GM18502 (cell line): ENCODE results near the gene PKDREJ.
"Not testable (repeated sequence)": the region's sequence is repeated elsewhere in the genome, so short reads cannot be mapped to it uniquely, and the experiment has no call there.

Source experiments
- ATAC-seq: cut with Tn5 transposase; IDR thresholded peaks from one replicate; pipeline ENCODE4 v1.9.1; 2021; ENCODE audit warnings: mild to moderate bottlenecking; ENCODE audit not compliant: unreplicated experiment, poor library complexity

The PKDREJ gene

DNA sequence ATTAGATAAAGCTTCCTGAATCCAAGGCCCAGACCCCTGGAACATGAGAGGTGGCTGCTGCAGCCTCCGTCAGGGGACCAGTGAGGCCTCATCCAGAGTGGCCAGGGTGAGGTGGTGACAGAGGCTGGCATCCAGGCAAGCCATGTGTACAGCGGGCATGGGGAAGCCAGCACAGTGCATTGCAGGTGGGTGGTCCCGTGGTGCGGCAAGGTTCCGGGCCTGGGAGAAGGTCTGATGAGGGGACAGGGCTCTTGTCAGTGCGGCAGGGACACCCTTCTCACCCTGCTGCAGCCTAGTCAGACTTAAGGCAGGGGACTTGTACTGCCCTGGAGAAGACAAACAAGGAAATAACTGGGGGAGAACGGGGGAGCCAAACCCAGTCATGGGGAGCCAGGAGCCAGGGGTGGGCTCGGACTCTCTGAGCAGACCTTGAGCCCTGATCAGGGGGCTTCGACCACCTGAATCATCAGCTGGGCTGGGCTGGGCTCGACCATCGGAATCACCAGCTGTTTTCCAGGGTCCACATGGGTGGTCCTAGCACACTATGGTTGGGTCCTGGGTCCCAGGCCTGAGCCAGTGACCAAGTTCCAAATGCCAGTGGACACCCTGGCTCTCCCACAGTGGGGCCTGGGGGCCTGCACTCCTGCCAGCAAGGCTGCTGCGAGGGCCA, 9.8 kb upstream of the PKDREJ start:
- no peak for ATAC-seq

DNA sequence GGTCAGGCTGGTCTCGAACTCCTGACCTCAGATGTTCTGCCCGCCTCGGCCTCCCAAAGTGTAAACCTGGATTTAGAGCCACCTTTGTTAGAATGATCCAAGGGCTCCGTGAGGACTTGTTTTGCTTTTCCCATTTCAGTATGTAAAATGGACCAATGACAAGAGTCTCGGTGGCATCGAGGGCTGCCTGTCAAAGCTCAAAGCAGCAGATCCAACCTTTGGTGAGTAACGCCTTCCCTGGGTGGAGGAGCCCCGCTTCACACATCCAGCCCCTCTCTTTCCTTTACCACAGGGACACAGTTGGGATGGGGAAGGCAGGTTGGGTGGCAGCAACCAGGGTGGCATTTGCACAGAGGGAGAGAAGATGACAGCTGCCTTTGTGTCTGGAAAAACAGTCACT, 9.1 kb upstream of the PKDREJ start:
- no peak for ATAC-seq

DNA sequence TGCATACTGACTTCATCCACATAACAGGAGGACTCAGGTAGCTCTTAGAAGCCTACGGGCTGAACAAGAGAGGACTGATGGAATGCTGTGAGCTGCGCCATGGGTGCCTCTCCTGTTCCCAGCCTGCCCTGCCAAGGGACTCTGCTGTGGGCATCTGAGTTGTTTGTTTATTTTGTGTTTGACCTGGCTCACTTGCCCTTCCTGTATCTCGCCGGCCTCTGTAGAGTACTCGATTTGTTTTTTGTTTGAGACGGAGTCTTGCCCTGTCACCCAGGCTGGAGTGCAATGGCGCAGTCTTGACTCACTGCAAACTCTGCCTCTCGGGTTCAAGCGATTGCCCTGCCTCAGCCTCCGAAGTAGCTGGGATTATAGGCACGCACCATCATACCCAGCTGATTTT, 6.4 kb upstream of the PKDREJ start:
- no peak for ATAC-seq

DNA sequence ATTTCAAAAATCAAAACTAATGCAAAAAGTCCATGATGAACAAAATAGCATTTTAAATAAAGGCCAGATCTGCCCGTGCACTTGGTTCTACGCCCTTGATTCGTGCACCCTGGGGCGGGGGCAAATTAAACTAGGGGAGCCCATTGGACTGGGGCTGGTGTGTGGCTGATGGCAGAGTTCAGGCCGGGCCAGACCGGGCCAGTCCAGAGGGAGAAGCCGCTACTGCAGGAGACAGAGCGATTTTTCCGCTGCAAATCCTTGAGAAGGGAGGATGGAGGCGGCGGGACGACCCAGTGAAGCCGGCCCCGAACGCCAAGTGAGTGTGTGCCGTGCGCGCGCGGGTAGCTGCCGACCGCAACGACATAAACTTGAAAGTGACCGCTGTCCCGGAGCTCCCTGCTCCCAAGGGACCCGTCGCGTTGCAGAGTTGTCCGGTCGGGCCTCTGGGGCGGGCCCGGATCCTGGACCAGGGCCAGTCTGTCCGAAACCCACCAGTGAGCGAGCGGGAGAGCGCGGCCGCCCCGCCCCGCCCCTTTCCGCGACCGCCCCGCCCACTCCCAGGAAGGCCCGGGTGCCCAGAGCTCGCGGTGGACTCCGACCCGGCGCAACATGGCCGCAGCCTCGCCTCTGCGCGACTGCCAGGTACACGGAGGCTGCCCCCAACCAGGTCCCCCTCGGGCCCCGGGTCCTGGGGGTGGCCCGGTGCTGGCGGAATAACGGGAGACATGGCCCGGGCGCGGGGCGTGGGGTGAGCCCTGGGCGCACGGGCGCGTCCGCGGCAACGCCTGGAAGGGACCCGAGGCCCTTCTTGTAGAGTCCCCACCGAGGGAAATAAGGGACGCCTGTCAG, 4.5 kb upstream of the PKDREJ start, which contains the start of gene TTC38:
Gene TTC38 (plus strand): TSS at position 578 of the 849 bp plus-strand sequence. CDS start 32 bp downstream, at position 610.
- peak; percentile 69 for ATAC-seq

DNA sequence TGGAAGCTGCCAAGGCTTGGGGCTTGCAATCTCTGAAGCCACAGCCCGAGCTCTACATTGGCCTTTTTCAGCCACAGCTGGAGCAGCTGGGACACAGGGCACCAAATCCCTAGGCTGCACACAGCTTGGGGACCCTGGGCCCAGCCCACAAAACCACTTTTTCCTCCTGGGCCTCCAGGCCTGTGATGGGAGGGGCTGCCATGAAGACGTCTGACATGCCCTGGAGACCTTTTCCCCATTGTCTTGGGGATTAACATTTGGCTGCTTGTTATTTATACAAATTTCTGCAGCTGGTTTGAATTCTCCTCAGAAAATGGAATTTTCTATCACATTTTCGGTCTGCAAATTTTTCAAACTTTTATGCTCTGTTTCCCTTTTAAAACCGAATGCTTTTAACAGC, 2.5 kb upstream of the PKDREJ start:
- not testable (repeated sequence) for ATAC-seq

DNA sequence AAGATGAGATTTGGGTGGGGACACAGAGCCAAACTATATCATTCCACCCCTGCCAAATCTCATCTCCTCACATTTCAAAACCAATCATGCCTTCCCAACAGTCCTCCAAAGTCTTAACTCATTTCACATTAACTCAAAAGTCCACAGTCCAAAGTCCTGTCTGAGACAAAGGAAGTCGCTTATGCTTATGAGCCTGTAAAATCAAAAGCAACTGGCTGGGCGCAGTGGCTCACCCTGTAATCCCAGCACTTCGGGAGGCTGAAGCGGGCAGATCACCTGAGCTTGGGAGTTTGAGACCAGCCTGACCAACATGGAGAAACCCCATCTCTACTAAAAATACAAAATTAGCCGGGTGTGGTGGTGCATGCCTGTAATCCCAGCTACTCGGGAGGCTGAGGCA, 1.4 kb upstream of the PKDREJ start:
- ATAC-seq, result not testable (repeated sequence)

DNA sequence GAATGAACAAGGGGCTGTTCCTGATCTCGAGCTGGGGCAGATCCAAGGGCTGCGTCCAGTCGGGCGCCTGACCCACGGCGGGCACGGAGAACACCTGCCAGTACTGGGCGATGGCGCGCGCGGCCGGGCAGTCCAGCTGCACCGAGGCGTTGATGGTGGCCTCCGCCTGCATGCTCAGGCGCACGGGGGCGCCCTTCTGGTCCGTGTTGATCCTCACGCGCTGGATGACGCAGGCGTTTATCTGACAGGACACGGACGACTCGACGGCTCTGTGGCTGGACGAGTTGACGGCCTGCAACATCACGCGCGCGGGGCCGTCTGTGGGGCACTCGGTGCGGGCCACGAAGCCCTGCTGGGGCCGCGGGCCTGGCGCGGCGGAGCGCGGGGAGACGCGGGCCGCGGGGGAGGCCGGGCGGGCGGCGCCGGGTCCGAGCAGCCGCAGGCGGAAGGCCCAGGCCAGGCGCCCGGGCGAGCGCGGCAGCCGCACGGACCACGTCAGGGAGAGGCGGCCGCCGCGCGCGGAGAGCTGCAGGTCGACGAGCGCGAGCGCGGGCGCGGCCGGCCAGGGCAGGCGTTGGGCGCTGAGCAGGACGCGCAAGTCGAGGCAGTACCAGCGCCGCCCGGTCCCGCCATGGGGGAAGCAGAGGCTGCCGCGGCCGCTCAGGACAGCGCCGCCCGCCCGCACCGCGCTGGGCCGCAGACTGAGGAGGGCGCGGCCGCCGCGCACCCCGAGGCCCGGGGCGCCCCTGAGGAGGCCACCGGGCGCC, 511 bp downstream of the PKDREJ start:
- no peak for ATAC-seq

DNA sequence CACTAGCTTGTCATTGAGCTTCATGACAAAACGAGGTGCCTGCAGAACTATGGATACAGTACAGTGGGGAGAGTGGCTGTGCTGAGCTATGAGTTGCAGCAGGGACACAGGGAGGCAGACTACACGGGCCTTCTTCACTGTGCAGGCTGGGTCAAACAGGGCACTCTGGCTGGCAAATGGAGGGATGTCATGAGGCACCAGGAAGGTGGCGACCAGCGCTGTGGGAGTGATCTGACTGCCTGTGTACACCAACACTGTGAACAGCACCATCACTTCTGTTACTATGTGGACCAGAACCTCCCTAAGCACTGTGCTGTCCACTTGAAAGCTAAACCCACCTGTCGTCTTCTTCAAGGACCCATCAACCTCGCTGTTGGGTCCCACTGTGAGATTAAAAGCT, 3.1 kb downstream of the PKDREJ start:
- ATAC-seq, result no peak

DNA sequence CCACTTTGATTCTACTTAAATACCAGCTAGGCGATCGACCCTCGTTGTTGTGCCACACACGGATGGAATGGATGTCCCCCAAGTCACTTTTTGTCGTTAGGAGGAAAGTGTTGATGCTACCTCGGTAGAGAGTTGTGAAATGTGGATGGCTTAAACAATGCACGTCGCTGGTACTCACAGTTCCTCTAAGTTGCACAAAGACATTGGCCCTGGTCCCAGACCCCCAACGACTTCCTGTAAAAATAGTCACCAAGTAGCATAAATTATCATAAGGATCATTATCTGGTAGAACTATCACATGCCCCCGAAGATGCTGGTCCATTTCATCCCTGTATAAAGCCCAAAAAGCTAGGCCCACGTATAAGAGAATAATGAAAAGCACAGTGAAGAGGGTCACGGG, 3.8 kb downstream of the PKDREJ start:
- no peak for ATAC-seq

DNA sequence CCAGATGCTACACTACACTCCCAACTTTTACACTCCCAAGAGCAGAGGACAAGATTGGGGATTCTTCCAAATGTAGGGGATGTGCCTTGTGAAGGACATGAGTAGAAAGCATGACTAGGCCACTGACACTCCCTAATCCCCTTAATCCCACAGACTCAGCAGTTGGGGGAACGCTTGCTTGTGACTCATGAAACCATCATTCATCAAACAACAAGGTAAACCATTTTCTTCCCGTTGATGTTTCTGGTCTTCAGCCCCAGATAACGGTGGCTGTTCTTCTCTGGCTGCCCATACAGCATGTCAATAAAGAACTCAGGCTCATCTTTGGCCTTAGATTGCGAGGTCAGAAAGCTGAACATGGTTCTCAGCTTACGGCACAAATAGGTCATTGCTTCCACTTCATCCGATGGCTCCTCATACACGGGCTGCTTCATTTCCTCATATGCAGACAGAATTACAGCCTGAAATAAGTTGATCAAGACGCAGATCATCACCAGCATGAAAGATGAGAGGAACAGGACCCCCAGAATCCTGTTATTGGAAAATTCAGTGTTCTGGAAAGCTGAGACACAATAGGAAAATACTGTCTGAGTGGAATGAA, 6.7 kb downstream of the PKDREJ start:
- ATAC-seq, result no peak

DNA sequence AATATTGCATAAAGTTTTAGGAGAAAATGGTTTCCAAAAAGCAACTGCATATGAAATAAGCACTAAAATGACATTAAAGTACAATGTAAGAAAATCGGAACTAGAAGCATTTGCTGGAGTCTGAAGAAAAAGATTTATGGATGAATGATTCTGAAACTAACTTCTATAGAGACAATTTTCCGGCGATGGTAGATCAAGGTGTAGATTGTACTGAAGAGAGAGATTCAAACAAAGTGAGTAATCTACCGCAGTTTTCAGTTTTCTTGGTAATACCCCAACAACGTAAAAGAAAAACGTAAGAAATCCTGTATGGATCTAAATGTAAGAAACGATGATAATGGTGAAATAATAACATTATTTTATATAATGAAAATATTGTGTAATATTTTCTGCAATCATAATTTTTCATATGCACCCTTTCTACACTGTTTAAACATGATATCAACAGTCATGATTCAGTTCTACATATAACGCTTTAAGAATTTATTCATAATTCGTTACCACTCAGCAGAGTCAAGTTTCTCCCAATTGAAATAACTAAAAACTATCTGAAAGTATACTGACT, 11.2 kb downstream of the PKDREJ start:
- no peak for ATAC-seq

DNA sequence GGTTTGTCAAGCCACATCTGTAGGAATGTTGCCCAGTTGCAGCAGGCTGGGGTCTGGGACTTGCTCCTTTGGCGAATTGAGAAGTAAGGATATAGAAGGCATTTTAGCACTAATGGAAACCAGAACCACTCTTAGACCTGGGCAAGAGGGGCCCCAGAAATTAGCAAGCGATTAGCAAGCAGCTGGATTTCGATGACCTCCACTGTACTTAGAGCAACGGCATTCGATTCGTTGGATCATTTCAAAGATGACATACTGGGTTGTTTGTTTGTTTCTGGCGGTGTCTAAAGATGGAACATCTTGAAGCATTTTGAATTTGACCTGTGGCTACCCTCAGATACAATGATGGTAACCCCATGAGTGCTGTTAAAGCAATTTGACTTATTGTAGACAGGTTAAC, 11.9 kb downstream of the PKDREJ start:
- no peak for ATAC-seq

DNA sequence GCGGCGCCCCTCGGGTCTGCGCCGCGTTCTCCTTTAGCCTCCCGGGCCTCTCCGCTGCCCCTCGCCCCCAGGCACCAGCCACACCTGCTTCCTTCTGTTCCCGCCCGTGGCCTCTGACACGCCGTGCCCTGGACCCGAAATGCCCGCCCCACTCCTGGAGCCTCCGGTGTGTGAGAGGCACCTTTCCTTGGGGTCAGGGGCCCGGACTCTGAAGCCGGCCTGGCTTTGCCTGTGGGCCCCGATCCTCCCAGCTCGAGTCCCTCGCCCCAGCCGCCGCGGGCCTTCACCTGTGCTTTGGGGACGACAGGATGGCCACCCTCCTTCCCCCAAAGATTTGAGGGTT, 12.4 kb downstream of the PKDREJ start:
- peak; percentile 26 for ATAC-seq

DNA sequence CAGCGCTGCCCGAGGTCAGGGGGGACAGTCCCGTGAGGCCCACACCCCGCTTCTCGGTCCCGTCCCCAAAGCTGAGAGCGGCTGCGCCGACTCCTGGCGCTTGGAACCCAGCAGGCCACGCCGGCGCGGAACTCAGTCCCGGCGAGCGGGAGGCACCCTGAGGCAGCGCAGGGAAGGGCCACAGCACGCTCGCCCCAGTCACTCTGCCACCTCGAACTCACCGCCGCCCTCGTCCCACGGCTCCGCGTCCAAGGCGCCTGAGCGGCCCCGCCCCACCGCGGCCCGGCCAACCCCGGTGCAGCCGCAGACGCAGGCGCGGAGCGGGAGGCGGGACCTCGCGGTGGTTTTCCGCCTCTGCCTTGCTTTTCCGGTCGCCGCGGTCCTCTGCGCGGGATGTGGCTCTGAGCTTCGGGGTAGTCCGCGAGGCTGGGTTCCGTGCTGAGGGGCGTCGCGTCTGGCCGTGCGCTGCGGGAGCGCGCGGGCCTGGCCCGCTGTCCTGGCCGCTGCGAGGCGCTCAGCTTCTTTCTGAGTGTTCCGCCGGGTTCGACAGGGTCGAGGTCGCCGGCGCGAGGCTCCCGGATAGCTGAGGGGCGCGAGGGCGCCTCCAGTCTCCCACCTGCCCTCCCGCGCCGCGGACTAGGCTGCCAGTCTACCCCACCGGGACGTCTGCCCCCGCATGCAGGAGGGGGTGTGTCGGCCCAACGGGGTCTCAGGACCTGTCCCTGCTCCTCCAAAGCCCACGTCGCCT, 12.9 kb downstream of the PKDREJ start, which contains the start of gene CDPF1:
Gene CDPF1 (minus strand): TSS at position 259 of the 748 bp plus-strand sequence. CDS start 2,009 bp downstream, outside the sequence.
- ATAC-seq, result peak; percentile 72

DNA sequence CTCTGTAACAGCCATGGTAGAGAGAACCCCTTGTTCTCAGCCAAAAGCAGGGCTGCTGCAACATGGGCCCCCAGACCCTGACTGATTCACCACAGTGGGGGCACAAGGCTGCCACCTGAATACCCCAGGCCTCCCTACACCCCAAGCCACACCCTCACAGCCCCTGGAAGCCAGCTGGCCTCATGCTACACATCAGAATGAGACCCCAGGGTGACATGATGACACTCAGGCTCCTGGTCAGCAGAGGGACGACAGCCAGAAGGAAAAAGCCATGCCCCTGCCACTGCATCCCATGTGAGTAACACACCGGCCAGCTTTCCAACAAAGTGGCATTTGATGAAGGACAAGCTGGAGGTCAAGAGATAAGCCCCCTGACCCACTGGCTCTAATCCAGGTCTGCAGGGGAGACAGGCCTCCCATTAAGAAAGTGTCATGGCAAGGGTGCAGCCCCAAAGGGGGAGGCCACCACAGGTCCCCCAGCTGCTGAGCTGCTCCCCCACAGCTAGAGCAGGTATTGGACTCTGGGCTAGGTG, 15.6 kb downstream of the PKDREJ start:
- no peak for ATAC-seq

DNA sequence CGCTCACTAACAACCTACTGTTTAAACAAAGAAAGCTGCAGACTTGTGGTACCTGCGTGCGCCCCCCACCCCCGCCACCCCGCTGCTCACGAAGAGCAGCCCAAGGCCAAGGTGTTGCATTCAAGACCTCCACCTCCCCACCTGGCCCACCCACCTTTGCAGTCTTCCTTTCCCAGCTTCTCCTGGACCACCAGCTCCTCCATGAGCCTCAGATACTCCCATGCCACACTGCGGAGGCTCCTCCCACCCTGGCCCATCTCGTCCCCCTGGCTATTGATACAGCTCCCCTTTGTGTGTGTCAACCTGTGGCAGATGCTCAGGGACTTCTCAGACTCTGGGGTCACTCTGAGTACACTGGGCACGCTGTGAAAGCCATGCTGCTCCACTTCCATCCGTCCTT, 17.0 kb downstream of the PKDREJ start:
- ATAC-seq, result no peak

DNA sequence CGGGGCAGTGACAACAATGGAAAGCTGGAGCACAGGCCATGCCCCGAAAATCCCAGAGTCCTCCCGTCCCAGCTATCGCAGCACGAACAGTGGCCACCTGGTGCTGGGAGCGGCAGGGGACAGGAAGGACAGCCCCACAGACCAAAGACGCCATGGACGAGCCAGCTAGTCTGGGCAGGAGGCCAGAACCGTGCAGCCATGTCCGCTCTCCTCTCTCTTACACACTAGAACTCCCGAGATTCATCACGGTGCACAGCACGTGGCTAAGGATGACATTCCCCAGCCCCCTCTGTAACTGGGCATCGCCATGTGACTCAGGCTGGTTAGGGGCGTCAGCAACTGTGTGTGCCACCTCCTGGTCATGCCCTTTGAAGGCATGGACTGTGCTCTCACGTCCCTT, 17.6 kb downstream of the PKDREJ start:
- no peak for ATAC-seq

DNA sequence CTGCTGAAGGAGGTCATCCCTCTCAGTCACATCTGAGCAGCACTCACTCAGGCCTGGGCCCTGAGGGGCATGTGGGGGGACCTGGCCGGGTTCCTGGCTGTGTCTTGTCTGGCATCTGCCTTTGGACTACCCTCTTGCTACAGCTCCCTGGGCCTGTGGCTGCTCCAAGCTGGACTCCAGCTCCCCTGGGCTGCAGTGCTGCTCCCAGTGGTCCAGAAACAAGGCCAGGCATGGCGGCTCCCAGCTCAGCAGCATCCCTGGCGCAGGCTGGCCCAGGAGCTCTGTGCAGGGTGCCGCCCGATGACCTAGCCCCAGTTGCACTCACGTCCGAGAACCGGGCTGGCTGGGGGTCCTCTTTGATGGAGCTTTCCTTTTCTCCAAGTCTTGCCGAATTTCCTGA, 18.4 kb downstream of the PKDREJ start:
- no peak for ATAC-seq

DNA sequence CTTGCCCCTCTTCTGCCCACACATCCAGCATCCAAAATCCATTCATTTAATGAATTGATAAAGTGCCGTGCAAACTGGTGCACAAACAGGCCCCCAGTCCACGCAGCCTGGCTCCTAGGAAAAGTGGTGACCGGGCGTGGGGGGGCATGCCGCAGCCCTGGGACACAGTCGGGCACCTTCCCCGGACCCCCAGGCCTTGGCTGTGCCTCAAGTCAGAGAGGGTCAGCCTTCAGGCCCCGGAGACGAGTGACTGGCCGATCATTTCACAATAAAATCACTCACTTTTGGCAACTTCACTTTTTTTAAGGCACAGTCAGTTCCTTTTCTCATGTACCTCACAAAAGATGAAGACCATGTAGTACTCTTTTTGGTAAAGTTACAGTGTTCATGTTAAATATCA, 21.1 kb downstream of the PKDREJ start:
- no peak for ATAC-seq
